Middle frontal gyrus (tissue), 1 donor: Measurements from ENCODE around the gene FGGY.

ENCODE experiments used
- DNase-seq: peaks from one replicate; pipeline ENCODE4 v3.0.0-alpha.2; 2015; ENCODE audit warnings: low spot score; ENCODE audit errors: extremely low spot score

The FGGY gene

DNA sequence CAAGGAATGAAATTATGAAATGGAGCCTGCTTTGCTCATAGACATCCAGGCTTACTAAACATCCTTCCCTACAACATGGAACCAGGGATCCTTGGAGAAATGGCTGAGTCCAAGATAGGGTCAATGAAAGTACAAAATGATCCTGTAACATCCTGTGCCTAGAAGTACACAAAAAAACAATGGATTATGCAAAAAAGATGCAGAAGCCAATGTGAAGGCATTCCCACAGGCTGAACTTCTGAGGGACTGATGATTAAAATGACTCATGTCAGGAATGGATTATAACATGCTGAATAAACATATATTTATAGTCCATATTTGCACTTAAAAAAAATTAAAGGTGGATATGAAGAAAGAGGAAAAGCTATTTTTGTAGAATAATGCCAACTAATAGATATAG is 507.4 kb downstream of the FGGY start:
- no peak for DNase-seq

- no peak for DNase-seq
Measured at GRCh38 chr1:59805554-59805953, 508.7 kb downstream of the FGGY start.
